ENCODE results near the gene CDH4.

CDH4 gene

DNA sequence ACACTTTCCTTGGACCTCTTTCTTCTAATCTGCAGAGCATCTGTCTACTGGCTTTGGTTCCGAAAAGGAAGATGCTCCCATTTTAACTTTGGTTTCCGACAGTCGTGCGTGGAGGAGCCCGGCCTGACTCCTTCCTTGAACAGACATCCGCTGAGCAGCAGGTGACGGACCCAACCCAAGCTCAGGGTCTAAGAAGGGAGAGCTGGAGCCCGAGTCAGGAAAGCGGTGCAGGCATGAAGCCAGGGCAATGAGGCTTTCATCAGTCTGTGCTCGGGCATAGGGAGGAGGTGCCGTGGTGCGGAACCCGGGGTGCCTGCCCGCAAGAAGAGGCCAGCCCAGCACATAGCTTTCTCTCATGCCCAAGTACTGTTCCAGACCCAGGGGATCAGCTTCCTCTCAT lies 109.4 kb downstream of the CDH4 start:
- DNase-seq = no peak

- DNase-seq = no peak
Observed at GRCh38 chr20:61364147-61364546, 112.1 kb downstream of the CDH4 start.

DNA sequence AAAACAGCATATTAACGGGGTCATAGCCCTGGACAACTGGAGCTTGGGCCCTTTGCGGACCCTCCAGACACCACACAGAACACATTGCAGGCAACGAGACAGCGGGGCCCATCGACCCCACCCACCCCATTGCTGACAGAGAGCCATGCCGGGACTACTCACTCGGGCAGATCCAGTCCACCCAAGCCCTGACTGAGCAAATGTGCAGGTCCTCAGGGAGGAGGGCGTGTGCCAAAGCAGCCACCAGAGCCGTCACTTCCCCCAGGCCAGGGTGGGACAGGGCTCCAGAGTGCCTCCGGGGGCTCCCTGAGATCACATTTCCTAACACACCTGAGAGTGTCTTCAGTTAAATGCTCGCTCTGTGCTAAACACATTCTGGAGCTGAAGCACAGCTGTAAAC lies 114.9 kb downstream of the CDH4 start:
- no peak for DNase-seq

DNA sequence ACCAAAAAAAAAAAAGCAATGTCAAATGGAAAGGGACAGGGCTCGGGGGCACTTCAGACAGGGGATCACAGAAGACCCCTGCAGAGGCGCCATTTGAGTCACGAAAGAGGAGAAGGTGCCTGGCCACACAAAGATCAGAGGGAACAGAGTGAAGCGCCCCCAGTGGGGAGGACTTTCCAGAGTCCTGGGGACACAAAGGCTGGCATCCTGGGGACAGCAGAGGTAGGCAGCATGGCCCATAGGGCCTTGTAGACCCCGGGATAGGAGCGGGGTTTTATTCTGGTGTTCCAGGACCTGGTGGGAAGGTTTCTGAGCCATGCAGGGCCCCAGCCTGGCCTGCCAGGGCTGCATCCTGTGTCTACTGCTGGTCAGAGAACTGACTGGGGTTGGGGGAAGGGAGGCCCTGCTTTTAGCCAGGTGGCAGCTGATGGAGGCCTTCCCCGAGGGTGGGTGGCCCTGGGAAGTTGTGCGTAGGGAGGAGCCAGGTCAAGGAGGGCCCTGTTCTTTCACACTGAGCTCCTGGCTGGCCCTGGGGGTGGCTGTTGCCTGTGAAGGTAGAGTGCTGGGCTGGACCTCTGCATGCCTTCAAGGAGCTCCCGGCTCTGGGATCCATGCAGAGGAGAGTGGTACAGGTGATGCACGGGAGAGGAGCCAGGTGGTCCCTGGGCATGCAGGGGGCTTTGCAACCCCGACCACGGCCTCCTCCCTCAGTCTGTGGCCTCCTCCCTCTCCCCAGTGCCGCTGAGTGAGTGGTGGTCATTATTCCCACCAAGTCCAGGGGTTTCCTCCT lies 117.9 kb downstream of the CDH4 start:
- no peak for DNase-seq

GRCh38 chr20:61370841-61371303 lies 118.8 kb downstream of the CDH4 start:
- DNase-seq = no peak

- DNase-seq = no peak
Observed at GRCh38 chr20:61371501-61372136, 119.6 kb downstream of the CDH4 start.

GRCh38 chr20:61372137-61373054 lies 120.3 kb downstream of the CDH4 start:
- no peak for DNase-seq

DNA sequence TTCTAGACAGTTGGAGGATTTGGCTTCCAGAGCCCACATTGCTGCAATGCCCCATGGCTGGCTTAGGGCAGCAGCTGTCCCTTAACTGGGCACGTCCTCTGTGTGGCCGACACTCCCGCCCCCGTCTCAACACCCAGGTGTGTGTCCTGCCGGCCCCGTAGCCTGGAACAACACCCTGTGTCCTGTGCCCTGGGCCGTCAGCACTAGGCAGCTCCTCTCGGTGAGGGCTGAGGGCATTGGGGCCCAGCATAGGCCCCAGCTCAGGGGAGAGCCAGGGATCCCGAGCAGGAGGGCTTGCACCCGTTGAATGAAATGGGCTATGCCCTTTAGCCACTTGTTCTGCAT lies 121.0 kb downstream of the CDH4 start:
- DNase-seq = no peak

- DNase-seq = no peak
Observed at GRCh38 chr20:61373956-61374545, 122.0 kb downstream of the CDH4 start.

DNA sequence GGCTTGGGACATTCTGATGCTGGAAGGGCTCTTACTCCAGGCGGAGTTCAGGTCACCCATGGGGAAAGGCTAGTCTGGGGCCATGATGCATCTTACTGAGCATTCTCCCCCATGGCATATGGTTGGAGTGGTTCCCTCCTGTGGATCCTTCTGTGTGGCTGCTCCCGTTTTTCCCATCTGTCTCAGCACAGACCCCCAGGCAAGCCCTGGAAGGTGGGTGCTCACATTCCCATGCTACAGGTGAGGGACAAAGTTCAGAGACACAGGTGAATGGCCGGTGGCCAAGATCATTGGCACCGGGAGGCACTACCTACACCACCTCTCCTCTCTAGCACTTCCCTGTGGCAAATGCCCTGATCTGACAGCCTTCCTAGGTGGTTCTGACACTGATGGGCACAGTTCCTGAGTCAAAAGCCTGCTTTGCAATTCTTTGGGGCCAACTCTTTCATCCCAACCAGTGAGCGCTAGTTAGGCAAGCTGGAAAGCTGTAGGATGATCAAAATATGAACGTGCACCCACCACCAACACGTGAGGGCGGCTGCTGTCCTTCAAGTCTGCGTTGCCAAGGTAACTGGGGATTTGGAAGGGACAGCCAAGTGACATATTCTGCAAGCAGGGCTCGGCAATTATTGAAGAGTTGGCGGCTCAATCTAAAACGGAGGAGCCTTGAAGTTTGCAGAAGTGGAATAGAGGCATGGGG lies 124.6 kb downstream of the CDH4 start:
- DNase-seq = no peak

GRCh38 chr20:61378694-61379355 lies 126.8 kb downstream of the CDH4 start:
- DNase-seq = no peak

DNA sequence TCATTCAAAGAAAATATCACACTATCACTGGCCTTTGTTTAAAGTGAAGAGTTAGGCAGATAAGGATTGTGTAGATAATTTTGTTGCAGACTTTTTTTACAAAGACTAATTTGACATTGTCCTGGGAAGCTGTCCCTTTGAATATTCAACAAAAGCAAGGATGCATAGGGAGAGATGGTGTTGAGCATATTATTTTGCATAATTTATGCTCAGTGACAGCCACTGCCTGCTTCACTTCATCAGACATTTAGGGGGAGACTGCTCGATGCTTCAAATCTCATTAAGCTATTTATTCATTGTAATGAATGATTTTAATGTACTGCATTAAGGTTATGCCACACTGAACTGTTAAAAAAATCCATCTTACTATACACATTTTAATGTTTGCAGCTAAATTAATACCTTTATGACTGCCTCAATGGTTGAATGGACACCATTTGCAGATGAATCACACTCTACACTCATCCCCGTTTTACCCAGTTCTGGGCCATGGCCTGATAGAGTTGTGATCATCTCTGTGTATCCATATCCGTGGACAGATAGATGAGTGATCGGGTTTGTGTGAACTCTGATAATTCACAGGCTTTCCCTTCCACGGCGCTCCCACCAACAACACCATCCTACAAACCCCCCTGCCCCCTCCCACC lies 128.0 kb downstream of the CDH4 start:
- DNase-seq = no peak

- DNase-seq = no peak
Observed at GRCh38 chr20:61380545-61380915, 128.5 kb downstream of the CDH4 start.

DNA sequence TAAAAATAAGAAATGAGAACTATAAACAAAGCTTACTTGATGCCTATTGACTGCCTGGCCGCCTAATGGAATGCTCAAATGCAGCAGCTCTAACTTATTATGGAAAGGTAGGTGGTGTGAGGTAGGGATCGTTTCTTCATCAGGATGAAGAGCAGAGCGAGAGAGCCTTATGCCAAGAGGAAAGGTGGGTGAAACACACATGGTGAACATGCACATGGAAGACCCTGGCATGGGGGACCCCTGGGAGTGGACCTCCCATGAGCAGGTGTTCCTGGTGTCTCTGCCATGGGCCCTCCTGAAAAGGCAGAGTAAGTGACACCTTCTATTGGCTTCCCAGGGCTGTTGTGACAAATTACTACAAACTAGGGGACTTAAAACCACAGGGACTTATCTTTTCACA lies 130.1 kb downstream of the CDH4 start:
- no peak for DNase-seq

DNA sequence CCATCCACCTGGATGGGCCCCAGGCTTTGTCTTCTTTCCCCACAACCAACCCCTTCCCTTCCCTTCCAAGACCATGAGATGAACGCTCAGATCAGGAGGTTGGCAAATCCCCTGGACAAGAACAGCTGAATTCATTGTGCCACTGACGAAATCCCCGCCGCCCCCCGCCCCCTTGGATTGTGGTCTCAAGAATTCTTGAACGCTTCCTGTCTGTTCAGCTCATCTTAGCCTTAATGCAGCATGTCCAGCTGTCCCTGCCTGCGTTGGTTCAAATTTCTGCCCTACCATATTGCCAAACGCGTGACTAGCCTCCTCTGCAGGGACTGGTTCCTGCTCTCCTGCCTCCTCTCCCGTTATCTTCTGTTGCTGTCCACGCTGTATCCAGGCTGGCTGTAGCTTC lies 133.2 kb downstream of the CDH4 start:
- DNase-seq = no peak

GRCh38 chr20:61385731-61386130 lies 133.7 kb downstream of the CDH4 start:
- no peak for DNase-seq

GRCh38 chr20:61387204-61387953 lies 135.3 kb downstream of the CDH4 start:
- DNase-seq = peak; percentile 22

DNA sequence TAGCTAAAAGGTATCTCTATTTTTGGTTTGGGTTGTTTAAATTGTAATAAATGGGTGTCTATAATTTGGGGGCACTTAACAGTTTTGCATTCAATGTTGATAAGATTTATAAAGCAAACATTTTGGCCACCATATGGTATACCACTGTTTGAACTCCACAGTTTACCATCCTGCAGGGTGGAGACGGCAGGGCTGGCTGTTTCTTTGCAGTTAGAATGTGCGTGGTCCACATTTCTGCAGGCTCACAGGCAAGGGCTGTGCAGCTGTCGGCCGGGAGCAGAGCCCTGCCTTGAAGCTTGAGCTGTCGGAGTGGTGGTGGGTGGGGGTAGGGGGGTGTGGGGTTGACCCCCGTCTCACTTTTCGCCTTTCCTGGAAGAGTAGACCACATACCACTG lies 135.9 kb downstream of the CDH4 start:
- no peak for DNase-seq

GRCh38 chr20:61389077-61389476 lies 137.0 kb downstream of the CDH4 start:
- DNase-seq = no peak

GRCh38 chr20:61391185-61391584 lies 139.1 kb downstream of the CDH4 start:
- no peak for DNase-seq

All from NCI-H748 treated with DMSO at 0.1 percent for 48 hours (cell line).